ENCODE data around the gene IGSF3. TPM values are rescaled to one million over a fixed set of nuclear protein-coding genes. Genes with fewer than 3 reads are reported as not detected.

The IGSF3 gene
- total RNA-seq, 4 donors from 2014 or later = 1.7 to 8.5 (median 5.1) TPM

DNA sequence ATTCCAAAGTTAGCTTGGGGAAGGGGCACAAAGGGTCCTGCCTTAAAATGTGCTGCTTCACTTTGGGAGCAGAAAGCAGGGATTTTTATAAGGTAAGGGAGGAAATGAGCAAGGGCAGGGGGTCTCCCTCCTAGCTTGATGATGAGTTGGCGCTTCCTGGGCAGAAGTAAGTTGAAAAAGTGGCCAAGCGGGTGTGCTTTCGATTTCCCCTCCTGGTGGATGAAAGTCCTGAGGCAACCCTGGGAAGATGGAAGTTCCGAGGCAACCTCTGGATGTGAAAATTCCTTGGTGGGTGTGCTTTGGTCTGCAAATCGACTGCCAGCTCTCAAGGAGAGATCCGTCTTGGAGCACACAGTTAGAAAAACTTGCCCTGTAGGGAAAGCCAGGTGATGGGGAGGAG is 45.0 kb upstream of the IGSF3 start:
- Histone ChIP-seq H3K36me3 (no peaks in the 10 kb centered on the region), H3K27ac (no peak overlapping the region), H3K4me1 (peaks cover 0 to 19% (median 4%) of the 10 kb centered on the region in 3 donors), H3K4me3 (no peak overlapping the region), H3K9me3 (no peaks in the 10 kb centered on the region), H3K27me3 (no peaks in the 10 kb centered on the region)
- 65 to 92% methylated on average over 4 to 6 of the region's 6 CpGs for WGBS, 2 donors (ENCODE audit: low coverage in 1 of 2)
- no peak for TF ChIP-seq EP300 (IDR thresholded peaks at IDR 0.05)
- TF ChIP-seq POLR2AphosphoS5 (IDR thresholded peaks at IDR 0.05) = no peak
- no peak for TF ChIP-seq CTCF (IDR thresholded peaks at IDR 0.05)
- no peak for TF ChIP-seq POLR2A (IDR thresholded peaks at IDR 0.05)
- ATAC-seq = no peak

GRCh38 chr1:116711263-116711840 is 43.8 kb upstream of the IGSF3 start:
- peak overlapping the region in 1 of 4 donors; percentile 33 for H3K27ac ChIP-seq
- no peaks in the 10 kb centered on the region for H3K36me3 ChIP-seq
- TF ChIP-seq CTCF (IDR thresholded peaks at IDR 0.05) (no peak), POLR2A (IDR thresholded peaks at IDR 0.05) (no peak), POLR2AphosphoS5 (IDR thresholded peaks at IDR 0.05) (no peak), EP300 (IDR thresholded peaks at IDR 0.05) (no peak)
- 0 to 61% methylated on average over 1 to 2 of the region's 2 CpGs for WGBS, 2 donors (ENCODE audit: low coverage in 1 of 2)
- no peaks in the 10 kb centered on the region for H3K27me3 ChIP-seq
- no peaks in the 10 kb centered on the region for H3K9me3 ChIP-seq
- no peak overlapping the region for H3K4me3 ChIP-seq
- peaks cover 0 to 19% (median 4%) of the 10 kb centered on the region in 3 donors for H3K4me1 ChIP-seq
- ATAC-seq = no peak

GRCh38 chr1:116710420-116711262 is 43.1 kb upstream of the IGSF3 start:
- Histone ChIP-seq H3K4me1 (peaks cover 0 to 19% (median 4%) of the 10 kb centered on the region in 3 donors), H3K36me3 (no peaks in the 10 kb centered on the region), H3K9me3 (no peaks in the 10 kb centered on the region), H3K27ac (peak overlapping the region in 1 of 4 donors; percentile 33), H3K27me3 (no peaks in the 10 kb centered on the region), H3K4me3 (no peak overlapping the region)
- TF ChIP-seq POLR2AphosphoS5 (IDR thresholded peaks at IDR 0.05) (peak; percentile 52), POLR2A (IDR thresholded peaks at IDR 0.05) (no peak), CTCF (IDR thresholded peaks at IDR 0.05) (no peak), EP300 (IDR thresholded peaks at IDR 0.05) (no peak)
- WGBS, 2 donors (ENCODE audit: low coverage in 1 of 2) = 14 to 50% methylated on average over 1 to 2 of the region's 2 CpGs
- ATAC-seq = no peak

GRCh38 chr1:116709666-116710167 is 42.2 kb upstream of the IGSF3 start:
- no peaks in the 10 kb centered on the region for H3K27me3 ChIP-seq
- no peaks in the 10 kb centered on the region for H3K36me3 ChIP-seq
- TF ChIP-seq CTCF (IDR thresholded peaks at IDR 0.05) (no peak), POLR2A (IDR thresholded peaks at IDR 0.05) (no peak), EP300 (IDR thresholded peaks at IDR 0.05) (no peak), POLR2AphosphoS5 (IDR thresholded peaks at IDR 0.05) (no peak)
- no peak for ATAC-seq
- 88 to 91% methylated on average over 6 to 7 of the region's 7 CpGs for WGBS, 2 donors (ENCODE audit: low coverage in 1 of 2)
- no peaks in the 10 kb centered on the region for H3K9me3 ChIP-seq
- no peak overlapping the region for H3K4me3 ChIP-seq
- no peak overlapping the region for H3K27ac ChIP-seq
- H3K4me1 ChIP-seq = peaks cover 0 to 21% (median 4%) of the 10 kb centered on the region in 3 donors
